Amniotic epithelial cell (primary cell): ENCODE measurements around the gene STN1.
A peak's percentile ranks its signal among the peaks of the same experiment; 100 is the strongest.

Source experiments
- DNase-seq: peaks from one replicate; pipeline ENCODE4 v3.0.0-alpha.2; 2010; ENCODE audit warnings: low read depth

STN1 gene, protein sequence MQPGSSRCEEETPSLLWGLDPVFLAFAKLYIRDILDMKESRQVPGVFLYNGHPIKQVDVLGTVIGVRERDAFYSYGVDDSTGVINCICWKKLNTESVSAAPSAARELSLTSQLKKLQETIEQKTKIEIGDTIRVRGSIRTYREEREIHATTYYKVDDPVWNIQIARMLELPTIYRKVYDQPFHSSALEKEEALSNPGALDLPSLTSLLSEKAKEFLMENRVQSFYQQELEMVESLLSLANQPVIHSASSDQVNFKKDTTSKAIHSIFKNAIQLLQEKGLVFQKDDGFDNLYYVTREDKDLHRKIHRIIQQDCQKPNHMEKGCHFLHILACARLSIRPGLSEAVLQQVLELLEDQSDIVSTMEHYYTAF

DNA sequence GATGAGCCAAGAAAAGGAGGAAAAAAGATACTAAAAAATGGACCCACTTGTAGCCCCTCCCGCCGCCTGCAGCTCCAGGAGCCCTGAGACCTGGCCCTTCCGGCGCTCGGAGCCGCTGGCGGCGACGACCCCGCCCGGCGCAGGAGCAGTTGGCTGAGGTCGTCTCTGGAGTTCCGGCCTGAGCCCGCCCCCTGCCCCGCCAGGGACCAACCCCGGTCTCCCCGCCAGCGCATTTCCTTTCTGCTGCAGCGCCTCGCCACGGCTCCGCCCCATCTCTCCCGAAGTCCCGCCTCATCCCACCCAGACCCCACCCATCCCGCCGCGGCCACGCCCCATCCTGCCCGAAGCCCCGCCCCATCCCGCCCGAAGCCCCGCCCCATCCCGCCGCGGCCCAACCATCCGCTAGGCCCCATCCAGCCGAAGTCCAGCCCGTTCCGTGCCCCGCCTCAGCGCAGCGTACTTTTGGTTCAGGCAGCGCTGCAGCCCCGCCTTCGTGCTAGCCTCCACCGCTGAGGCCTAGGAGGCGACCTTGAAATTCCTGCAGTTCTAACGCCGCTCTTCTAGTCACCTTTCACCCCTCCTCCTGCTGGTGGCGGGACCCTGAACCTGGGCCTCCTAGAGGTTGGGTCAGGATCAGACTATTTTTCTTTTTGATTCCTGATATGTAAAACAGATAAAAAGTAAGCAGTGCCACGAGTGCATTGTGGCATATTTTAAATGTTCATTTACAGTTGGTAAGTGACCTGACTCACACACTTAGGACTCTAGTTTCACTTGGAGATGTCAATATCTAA is at the start of gene STN1:
Gene STN1, minus strand, starts transcription at position 132 of the 794 bp plus-strand sequence. CDS start 590 bp downstream, outside the sequence.
- DNase-seq = peak; percentile 94

DNA sequence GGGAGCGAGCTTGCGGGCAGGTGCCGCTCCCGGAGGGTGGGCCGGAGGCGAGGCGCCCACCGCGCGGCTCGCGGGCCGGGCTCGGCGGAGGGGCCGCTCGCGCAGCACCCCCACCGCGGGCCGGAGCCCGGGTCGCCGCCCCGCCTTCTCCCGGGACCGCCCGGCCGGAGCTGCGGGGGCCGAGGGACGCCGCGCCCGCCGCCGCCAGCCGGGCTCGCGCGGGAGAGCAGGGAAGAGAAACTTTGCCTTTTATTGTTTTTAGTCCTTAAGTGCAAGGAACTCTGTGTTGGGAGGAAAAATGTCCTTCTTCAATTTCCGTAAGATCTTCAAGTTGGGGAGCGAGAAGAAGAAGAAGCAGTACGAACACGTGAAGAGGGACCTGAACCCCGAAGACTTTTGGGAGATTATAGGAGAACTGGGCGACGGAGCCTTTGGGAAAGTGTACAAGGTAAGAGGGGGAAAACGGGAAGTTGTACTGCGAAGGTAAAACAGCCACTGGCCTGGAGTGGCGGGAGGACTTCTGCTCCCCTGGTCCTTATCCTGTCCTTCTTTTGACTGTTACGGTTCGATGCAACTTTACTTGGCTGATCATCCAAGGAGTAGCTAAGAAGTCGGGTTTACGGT is 49.6 kb upstream of the STN1 start:
- peak; percentile 21 for DNase-seq

DNA sequence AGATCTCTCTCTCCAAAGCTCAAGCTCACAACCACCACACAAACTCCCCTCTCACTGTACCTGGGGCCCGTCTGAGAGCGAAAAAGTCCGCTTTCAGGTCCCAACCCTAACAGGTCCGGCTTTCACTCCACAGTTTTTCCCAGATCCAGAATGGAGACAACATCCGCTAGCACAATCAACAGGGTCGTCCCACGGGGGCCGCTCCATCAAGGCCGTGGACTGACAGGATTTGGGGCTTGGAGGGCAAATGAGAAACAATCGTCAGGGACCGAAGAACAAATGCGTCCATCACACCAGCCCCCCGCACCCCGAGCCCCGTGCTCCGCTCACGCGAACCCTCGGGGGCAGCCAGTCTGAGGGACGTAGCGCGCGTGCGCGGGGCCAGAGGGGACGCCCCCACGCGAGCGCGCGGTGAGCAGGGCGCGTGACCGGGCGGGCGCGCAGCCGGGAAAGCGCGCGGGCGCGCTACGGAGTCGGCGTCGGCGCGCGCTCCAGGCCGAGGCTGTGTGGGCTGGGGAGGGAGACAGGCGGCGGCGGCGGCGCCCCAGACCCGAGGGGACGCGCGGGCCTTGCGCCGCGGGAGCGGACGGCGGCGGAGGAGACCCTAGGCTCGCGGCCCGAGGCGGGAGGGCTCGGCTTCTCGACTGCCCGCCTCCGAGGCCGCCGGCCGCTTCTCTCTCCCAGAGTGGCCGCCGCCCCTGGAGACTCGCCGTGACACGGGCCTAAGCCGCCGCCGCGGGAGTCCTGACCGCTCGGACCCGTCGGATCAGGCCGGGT is 48.9 kb upstream of the STN1 start, which contains the start of gene SLK:
Gene SLK, plus strand, starts transcription at position 470 of the 777 bp plus-strand sequence. CDS start 606 bp downstream, outside the sequence.
- peak; percentile 75 for DNase-seq

DNA sequence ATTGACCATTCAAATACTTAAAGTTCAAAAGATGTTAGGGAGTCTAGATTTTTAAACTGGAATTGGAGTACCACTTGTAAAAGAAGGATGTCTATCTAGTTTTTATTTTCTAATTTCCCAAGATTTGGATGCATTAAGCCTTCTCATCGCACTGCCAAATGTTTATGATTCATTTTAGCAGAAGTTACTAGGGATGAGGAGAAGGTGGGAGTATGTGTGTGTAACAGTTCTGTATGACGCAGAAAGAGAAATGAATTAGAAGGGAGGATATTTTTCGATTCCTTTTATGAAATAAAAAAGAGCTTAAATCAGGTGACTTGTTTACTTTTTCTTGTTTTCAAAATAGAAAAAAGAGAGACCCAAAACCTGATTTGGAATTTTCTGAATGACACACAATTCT is 42.1 kb upstream of the STN1 start:
- peak; percentile 56 for DNase-seq

DNA sequence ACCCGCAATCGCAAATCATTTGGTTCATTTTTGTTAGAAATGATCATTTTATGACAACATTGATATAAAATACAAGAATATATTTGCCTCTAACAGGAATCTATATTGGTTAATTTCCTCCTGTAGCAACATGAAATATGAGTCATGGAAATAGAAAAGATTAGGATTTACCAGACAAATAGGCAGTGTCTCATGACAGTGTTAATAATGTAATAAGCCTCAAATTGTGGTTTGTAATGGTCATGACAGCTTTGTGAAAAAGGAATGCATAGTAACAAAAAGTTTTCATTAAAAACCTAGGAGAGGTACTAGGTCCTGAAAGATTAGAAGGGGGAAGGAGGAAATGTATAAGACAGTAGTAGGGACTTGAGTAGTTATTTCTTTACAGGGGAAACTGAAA is 41.0 kb upstream of the STN1 start:
- DNase-seq = peak; percentile 25

DNA sequence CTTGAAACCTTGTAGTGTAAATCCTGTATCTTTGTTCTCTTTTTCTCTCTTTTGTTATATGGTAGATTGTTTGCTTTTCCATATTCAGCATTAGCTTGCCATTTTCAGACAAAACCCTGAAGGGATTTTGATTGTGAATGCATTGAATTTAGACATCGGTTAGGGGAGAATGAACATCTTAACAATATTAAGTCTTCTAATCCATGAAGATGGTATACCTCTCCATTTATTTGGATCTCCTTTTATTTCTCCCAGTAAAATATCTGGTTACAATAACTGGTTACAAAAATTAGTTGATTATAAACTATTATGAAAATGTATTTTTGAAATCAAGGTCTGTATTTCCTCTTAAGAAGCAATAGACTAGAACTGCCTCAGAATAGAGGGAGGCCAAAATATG is 36.6 kb upstream of the STN1 start:
- DNase-seq = no peak

DNA sequence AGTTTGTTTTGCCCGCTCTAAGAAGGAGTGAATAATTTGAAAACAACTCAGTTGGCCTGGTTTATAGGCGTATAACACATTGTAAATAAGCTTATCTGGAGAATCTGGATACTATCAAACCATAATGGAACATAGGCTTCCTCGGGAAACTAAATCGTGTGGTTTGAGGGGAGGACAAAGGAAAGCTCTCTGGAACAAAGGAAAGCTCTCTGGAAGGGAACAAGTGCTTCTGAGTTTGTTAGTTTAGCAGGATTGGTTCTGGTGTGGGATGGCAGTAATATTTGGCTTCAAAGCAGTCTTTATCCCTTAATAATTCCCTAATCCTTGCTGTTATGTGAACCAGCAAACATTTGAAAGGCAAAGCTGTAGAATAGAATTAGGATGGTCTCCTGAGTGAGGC is 34.0 kb upstream of the STN1 start:
- no peak for DNase-seq

DNA sequence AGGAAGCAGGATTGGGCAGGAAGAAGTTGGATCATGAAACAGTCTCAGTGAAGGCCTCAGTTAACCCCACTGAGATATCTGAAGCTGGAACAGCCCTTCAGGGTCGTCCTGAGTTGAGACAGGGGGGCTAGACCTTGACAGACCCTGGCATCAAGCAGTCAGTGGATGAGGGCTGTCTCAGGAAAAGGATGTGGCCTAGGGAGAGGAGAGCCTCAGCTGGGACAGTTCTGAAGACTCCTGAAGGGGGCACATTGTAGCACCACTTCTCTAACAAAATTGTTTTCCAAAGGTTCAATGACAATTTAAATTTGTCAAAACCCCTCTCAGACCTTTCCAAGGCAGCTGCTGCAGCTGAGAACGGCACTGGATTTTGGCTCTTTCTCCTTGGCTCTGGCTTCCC is 33.2 kb upstream of the STN1 start:
- no peak for DNase-seq

DNA sequence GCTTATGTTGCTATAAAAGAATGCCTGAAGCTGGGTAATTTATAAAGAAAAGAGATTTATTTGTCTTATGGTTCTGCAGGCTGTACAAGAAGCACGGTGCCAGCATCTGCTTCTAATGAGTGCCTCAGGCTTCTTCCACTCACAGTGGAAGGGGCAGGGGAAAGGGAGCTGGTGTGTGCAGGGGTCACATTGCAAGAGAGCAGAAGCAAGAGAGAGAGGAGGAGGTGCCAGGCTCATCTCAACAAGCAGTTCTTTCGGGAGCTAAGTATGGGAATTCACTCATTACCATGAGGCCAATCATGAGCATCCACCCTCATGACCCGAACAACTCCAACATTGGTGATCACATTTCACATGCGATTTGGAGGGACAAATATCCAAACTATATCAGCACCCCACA is 31.7 kb upstream of the STN1 start:
- DNase-seq = no peak

DNA sequence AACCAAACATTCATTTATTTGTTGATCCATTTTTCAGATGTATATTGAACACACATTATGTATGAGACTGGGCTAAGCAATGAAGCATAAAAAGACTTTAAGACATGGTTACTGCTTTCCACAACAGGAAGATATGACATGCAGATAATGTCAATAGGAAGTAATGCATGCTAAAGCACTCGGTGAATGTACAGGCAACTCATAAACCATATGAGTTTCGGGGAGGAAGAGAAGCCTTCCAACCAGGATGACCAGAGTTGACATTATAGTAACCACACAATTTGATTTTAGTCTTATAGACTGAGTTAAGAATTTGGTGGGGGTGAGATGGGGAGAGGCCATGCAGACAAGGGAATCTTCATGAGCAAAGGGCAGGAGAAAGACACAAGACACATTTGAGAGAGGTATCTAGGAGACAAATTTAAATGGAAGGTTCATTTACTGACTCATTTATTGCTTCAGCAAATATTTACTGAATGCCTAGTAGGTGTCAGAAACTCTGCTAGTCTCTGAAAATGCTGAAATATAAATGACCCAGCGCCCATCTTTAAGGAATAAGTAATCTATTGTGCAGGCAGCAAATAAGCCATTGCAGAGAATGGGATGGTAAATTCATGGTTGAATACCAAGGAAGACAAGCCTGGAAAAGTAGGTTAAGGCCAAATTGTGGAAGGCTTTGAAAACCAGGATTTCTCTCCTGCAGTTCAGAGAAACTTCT is 30.0 kb upstream of the STN1 start:
- DNase-seq = no peak

DNA sequence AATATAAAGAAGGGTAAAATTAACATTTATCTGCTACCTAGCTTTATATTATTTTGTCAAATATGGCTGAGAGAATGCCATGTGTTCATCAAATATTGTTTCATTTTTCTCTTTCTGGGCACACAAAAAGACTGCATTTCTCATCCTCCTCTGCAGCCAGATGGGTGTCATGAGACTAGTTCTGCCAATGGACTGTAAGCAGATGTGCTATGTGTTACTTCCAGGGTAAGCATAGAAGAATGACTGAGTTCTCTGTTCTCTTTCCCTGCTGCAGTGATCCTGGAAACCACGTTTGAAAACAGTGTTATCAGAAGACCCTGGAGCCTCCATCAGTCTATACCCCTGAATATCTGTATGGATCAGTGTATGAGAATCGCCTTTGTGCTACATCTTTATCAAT is 24.9 kb upstream of the STN1 start:
- DNase-seq = no peak

DNA sequence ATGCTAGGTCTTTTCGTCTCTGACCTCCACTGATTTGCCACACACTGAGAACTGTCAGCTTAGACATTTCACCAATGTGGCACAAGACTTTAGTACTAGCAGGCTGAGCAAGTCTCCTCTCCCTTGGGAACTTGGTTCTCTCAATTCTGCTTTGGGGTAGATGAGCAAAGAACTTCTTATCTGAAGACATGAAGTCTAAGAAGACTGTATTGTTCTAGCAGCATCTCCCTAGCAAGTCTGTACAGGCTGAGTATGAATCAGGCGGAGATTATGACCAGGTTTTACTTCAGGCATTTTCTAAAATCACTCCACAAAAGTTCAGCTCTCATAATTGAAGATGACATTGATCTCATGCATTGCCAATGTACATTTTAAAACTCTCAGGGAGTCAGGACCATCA is 23.8 kb upstream of the STN1 start:
- no peak for DNase-seq

DNA sequence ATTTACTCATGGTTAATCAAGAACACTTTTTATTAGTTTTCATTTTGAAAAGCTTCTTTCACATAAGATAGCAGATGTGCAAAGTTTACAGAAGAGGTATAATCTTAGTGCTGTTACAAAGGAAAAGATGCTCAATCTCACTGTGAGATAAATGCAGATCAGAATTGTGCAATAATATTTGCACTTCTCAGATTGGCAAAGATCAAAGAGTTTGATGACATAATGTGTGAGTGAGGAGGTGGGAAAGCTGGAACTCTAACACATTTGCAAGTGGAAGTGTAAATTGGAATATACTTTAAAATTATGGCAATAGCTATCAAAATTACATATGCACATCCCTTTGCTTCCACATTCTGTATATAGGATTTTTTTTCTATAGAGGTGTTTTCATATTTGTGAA is 21.5 kb upstream of the STN1 start:
- DNase-seq = no peak

DNA sequence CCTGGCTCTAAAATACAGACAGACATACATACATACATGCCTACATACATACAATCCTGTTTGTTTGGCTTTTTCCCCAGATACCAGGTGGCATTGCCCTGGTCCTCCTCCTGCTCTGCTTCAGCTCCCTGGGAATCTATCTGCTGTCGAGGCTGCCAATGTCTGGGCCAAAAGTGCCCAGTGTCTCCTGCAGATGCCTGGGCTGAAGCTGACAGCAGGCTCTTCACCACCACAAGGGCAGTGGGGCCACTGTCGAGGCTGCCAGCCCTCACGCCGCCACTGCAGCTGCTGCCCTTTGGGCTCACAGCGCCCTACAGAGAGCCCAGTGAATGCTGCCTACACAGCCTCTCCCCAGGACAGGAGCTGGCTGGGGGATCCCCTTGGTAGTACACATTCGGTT is 18.0 kb upstream of the STN1 start:
- DNase-seq = no peak

DNA sequence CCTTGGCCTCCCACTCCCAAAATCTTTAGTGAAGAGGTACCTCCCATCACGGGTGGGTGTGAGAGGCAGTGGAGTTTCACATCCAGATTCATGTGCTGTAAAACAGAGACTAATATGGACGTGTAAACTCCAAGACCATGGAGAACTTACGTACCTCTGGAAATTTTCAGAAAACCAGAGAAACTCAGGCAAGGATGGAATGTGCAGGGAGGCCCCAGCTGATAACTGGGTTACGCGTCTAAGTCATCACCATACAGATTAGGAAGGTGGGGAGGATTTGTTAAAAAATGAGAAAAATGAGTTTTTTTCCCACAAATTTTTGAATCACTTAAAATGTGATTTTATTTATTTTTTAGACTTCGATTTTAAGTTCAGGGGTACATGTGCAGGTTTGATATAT is 16.3 kb upstream of the STN1 start:
- DNase-seq = peak; percentile 20

DNA sequence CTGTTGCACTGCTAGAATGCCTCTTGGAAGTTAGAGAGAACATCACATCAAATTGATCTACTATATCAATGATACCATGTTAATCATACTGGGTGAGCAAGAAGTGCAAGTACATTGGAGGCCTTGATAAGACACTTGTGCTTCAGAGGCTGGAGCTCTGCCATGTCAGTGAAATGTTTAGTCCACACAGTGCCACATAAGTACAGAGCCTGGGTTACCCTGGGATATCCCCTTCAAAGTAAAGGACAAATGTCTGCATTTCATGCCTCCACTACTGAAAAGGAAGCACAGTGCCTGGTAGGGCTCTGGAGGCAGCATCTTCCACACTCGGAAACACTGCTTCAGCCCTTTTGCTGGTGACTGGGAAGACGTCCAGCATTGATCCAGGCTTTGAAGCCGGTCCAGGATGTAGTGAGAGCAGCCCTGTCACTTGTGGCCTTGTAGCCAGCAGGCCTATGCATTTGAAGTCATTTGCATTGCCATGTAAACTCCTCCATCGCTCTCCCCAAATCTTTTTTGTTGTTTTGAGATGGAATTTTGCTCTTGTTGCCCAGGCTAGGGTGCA is 15.7 kb upstream of the STN1 start:
- no peak for DNase-seq

DNA sequence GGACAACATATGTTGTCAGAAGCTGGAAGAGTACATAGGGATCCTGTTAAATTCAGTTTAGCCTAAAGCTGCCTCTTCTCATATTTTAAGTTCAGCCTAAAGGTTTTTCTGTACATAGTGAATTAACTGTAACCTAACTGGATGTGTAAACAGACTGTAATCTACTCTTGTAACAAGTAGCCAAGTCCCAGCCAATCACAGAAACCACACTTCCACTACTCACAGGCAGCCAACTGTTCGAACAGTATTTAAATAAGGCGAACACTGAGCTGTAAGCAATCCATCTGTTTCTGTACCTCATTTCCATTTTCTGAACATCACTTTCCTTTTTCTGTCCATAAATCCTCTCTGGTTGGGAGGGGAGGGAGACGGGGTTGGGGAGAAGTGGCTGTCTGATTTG is 15.0 kb upstream of the STN1 start:
- no peak for DNase-seq

DNA sequence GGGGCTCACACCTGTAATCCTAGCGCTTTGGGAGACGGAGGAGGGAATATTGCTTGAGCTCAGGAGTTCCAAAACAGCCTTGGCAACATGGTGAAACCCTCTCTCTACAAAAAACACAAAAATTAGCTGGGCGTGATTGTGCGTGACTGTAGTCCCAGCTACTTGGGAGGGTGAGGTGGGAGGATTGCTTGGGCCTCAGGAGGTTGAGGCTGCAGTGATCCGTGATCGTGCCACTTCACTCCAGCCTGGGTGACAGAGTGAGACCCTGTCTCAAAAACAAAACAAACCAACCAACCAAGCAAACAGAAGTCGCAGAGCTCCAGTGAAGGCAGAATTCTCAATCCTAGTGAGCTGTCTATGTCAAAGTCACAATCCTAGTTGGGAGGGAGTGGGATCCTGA is 14.3 kb upstream of the STN1 start:
- no peak for DNase-seq

DNA sequence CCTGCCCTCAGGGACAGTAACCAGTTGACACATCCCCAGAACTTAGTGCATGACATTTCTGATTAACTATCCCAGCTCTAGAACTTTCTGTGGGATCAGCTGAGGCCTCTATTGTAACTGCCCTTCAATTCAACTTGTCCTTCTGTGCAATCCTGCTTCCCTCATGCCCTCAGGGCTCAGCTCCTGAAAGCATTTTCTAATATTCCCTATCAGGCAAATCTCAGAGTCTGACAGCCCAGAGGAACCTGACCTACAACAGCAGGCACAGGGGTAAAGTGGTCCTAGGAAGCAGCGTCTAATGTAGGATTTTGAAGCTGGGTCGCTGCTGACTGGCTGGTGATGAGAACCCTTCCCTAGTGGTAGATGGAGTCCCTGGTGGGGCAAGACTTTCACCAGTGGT is 13.6 kb upstream of the STN1 start:
- DNase-seq = no peak

DNA sequence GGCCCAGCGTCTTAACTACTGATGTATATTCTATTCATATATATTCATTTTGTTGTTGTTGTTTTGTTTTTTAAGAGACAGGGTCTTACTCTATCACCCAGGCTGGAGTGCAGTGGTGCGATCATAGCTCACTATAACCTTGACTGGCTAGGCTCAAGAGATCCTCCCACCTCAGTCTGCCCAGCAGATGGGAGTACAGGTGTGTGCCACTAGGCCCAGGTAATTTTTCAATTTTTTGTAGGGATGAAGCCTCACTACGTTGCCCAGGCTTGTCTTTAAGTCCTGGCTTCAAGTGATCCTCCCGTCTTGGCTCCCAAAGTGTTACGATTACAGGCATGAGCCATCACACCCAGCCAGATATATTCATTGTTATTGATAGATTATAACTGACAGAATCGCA is 12.9 kb upstream of the STN1 start:
- DNase-seq = no peak

DNA sequence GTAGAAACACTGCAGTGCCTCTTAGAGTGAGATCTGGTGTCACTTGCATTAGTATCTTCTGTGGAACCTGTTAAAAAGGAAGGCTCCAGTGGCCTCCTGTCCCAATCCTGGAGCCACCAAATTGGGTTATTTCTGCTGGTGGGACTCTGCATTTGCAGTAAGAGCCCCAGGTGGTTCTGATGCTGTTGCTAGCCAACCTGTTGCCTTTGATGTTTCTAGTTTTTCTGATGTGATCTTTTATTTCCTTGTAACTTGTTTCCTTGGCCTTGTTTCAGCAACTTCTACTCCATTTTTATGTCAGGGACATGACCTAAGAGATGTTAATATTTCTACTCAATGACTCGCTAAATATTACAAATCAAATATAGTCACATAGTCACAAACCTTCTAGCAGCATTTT is 12.5 kb upstream of the STN1 start:
- no peak for DNase-seq
